A549 (cell line): ENCODE results near the gene DMC1. TPM values are rescaled to one million over a fixed set of nuclear protein-coding genes. Genes with fewer than 3 reads are reported as not detected.

Source experiments
- ATAC-seq, 2 experiments: fragments of 200-7000 bp in 1 of 2; fragments of >200 bp in 1 of 2; cut with Nextera tagmentation in 1 of 2; cut with Tn5 transposase in 1 of 2; 3 replicates each; pipeline versions ENCODE4 v1.8.0 to v1.9.1; 2018 to 2020; ENCODE audit warnings: mild to moderate bottlenecking in 1 of 2, moderate library complexity in 1 of 2
- CTCF ChIA-PET: fragments of 300-600 bp; sonication (Branson Sonifier 250); formaldehyde crosslinking; extraction: SDS; loops from one replicate; lab custom pipeline; 2021; ENCODE audit warnings: antibody characterized with exemption, inconsistent platforms; lab: Yijun Ruan, JAX
- POLR2A ChIA-PET: fragments of 350-600 bp; formaldehyde crosslinking; extraction: SDS; loops from one replicate; lab custom pipeline; 2021; ENCODE audit warnings: antibody characterized with exemption, inconsistent platforms; lab: Yijun Ruan, JAX
- DNase-seq, 2 experiments: peaks; one replicate each; pipeline versions ENCODE4 v3.0.0 to v3.0.0-alpha.2; 2011 to 2016; ENCODE audit warnings: low read depth in 1 of 2, low spot score in 1 of 2
- FAIRE-seq: peaks from 2 replicates; lab custom pipeline; 2011; peaks lifted over from hg19 to GRCh38; lab: Jason Lieb, UNC
- H3K27ac ChIP-seq, 2 experiments: fragments of >200 bp; sonication (Bioruptor Twin); formaldehyde crosslinking; 3 replicates each; pipeline ENCODE4 v1.5.1; 2016 to 2017
- H3K4me1 ChIP-seq: fragments of >200 bp; sonication (Bioruptor Twin); formaldehyde crosslinking; 3 replicates; pipeline ENCODE4 v1.6.1; 2016
- H3K4me2 ChIP-seq: fragments of >200 bp; sonication (Bioruptor Twin); formaldehyde crosslinking; 3 replicates; pipeline ENCODE4 v1.6.1; 2016
- H3K4me3 ChIP-seq: fragments of >200 bp; sonication (Bioruptor Twin); formaldehyde crosslinking; 3 replicates; pipeline ENCODE4 v1.5.1; 2016
- H3K9me3 ChIP-seq: fragments of >200 bp; sonication (Bioruptor Twin); formaldehyde crosslinking; 3 replicates; pipeline ENCODE4 v1.6.1; 2016
- ESRRA ChIP-seq: fragments of 150-350 bp; IDR thresholded peaks from 2 replicates; pipeline ENCODE4 v1.6.1; 2014; ENCODE audit warnings: mild to moderate bottlenecking, low read length, borderline replicate concordance
- FOSL2 ChIP-seq, 2 experiments: fragments of 450-650 bp in 1 of 2; fragments of >200 bp in 1 of 2; sonication (Bioruptor Twin) in 1 of 2; formaldehyde crosslinking; IDR thresholded peaks; 2 replicates each; pipeline versions ENCODE4 v1.5.0 to v1.6.1; 2016 to 2020; ENCODE audit warnings: mild to moderate bottlenecking in 1 of 2, moderate library complexity in 1 of 2
- FOXS1 ChIP-seq: fragments of 250-450 bp; sonication (Bioruptor Pico); IDR thresholded peaks from 2 replicates; pipeline ENCODE4 v1.5.0; 2020; ENCODE audit warnings: mild to moderate bottlenecking, moderate library complexity
- GATA3 ChIP-seq: IDR thresholded peaks from 2 replicates; pipeline ENCODE4 v1.6.1; 2012; ENCODE audit warnings: borderline replicate concordance
- JUN ChIP-seq, 2 experiments: fragments of >200 bp; sonication (Bioruptor Twin); formaldehyde crosslinking; IDR thresholded peaks; 2 replicates in 1 of 2; 3 replicates in 1 of 2; pipeline ENCODE4 v1.6.1; 2016 to 2017
- KDM1A ChIP-seq: fragments of 200-600 bp; sonication (generic); IDR thresholded peaks from 2 replicates; pipeline ENCODE4 v1.6.1; 2016; ENCODE audit warnings: low read depth, mild to moderate bottlenecking
- MAFK ChIP-seq: fragments of 450-650 bp; IDR thresholded peaks from 2 replicates; pipeline ENCODE4 v1.6.1; 2014; ENCODE audit not compliant: partially characterized antibody
- NR3C1 ChIP-seq: fragments of >200 bp; sonication (Bioruptor Twin); formaldehyde crosslinking; IDR thresholded peaks from 3 replicates; pipeline ENCODE4 v1.6.1; 2017
- PBX3 ChIP-seq: IDR thresholded peaks from 2 replicates; pipeline ENCODE4 v1.6.1; 2012
- PHF8 ChIP-seq: fragments of 200-600 bp; sonication (generic); IDR thresholded peaks from 2 replicates; pipeline ENCODE4 v1.6.1; 2016; ENCODE audit warnings: low read depth, mild to moderate bottlenecking, antibody characterized with exemption, moderate library complexity, borderline replicate concordance
- WGBS: methylation state at CpG from one replicate; pipeline ENCODE4 v1.1.6; 2017; ENCODE audit errors: missing lambda C conversion rate; 5-methylcytosine and 5-hydroxymethylcytosine counted together
- polyA plus RNA-seq, 4 experiments: library from polyadenylated mRNA; depleted of rRNA in 3 of 4; stranded (reverse); fragments of >200 nt; fragmentation: RNase III in 1 of 4; extraction: RNeasy Plus Mini Kit Qiagen cat#74134 plus additional on column Dnase treatment in 1 of 4; gene quantifications; 2 replicates in 3 of 4; 3 replicates in 1 of 4; pipeline ENCODE4 v1.2.3, GENCODE V29; 2011 to 2017

Gene DMC1
- polyA plus RNA-seq, 2 of the 4 experiments (the other 2 are of a cell fraction) = 5.7 to 6.4 TPM

DNA sequence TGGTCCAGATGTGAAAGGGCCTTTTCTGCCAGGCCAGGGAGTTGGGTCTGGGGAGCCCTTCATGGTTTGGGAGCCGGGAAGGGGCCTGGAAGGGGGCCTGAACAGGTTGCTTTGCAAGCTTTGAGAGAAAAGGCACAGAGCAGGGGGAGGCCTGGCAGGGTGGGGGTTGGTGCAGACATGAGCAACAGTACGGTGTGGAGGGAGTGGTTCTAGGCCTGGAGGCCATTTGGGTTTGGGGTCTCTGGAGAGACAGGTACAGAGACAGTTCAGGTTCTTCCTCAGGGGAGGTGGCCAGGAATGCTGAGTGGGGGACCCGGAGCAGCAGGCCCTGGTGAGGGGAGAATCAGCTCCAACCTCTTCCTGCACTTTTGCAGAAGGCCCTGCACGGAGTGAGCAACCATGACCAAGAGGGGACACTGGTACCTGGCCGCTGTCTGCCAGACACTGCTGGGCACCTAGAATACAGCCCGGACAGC, 100.6 kb downstream of the DMC1 start:
- Histone ChIP-seq H3K27ac (no peak overlapping the region), H3K4me3 (no peak overlapping the region), H3K9me3 (no peaks in the 10 kb centered on the region), H3K4me1 (peaks cover 9% of the 10 kb centered on the region; the same call in 2 of the 3 replicates), H3K4me2 (no peak overlapping the region)
- 94% methylated on average over 6 of the region's 6 CpGs for WGBS
- ATAC-seq = no peak
- no peak for FAIRE-seq
- ChIA-PET POLR2A (no interaction called here), CTCF (interaction anchor here (1.2 to 1.3 kb wide), 2 partner anchors 18 to 103 kb away, joined by 3 read pairs; no protein-coding TSS in a partner anchor)
- no peak for DNase-seq
- TF ChIP-seq ESRRA (no peak), NR3C1 (no peak), FOXS1 (CRISPR knock-in tag) (no peak), MAFK (no peak), KDM1A (no peak), PBX3 (no peak), FOSL2 (IDR thresholded peaks at IDR 0.05) (no peak), FOSL2 (CRISPR knock-in tag; IDR thresholded peaks at IDR 0.05) (no peak), GATA3 (no peak), PHF8 (no peak), JUN (IDR thresholded peaks at IDR 0.05) (no peak)

Other genes starting within 250 kb of the DMC1 start
- gene KCNJ4, start 115.0 kb downstream of the DMC1 start, polyA plus RNA-seq (2011; rRNA removed) = not detected in 2 replicates
- 0.05 to 0.12 TPM in 2 of 3 replicates, not detected in the other for gene KCNJ4, start 115.0 kb downstream of the DMC1 start, polyA plus RNA-seq (2017; fragmentation: RNase III; extraction: RNeasy Plus Mini Kit Qiagen cat#74134 plus additional on column Dnase treatment)
- 32.8 and 38.7 TPM in 2 replicates for gene KDELR3, start 102.1 kb downstream of the DMC1 start, polyA plus RNA-seq (2011; rRNA removed)
- gene KDELR3, start 102.1 kb downstream of the DMC1 start, polyA plus RNA-seq (2017; fragmentation: RNase III; extraction: RNeasy Plus Mini Kit Qiagen cat#74134 plus additional on column Dnase treatment) = 11.0 to 14.2 TPM (median 12.2 TPM) in 3 replicates
- 266 and 292 TPM in 2 replicates for gene DDX17, start 63.9 kb downstream of the DMC1 start, polyA plus RNA-seq (2011; rRNA removed)
- gene DDX17, start 63.9 kb downstream of the DMC1 start, polyA plus RNA-seq (2017; fragmentation: RNase III; extraction: RNeasy Plus Mini Kit Qiagen cat#74134 plus additional on column Dnase treatment) = 117 to 120 TPM (median 117 TPM) in 3 replicates
- gene FAM227A, start 86.2 kb upstream of the DMC1 start, polyA plus RNA-seq (2011; rRNA removed) = 3.5 and 4.0 TPM in 2 replicates
- 1.4 to 1.7 TPM (median 1.4 TPM) in 3 replicates for gene FAM227A, start 86.2 kb upstream of the DMC1 start, polyA plus RNA-seq (2017; fragmentation: RNase III; extraction: RNeasy Plus Mini Kit Qiagen cat#74134 plus additional on column Dnase treatment)
- 18.9 and 20.8 TPM in 2 replicates for gene CBY1, start 86.5 kb upstream of the DMC1 start, polyA plus RNA-seq (2011; rRNA removed)
- 17.5 to 19.4 TPM (median 18.6 TPM) in 3 replicates for gene CBY1, start 86.5 kb upstream of the DMC1 start, polyA plus RNA-seq (2017; fragmentation: RNase III; extraction: RNeasy Plus Mini Kit Qiagen cat#74134 plus additional on column Dnase treatment)
- 53.6 and 63.2 TPM in 2 replicates for gene TOMM22, start 111.8 kb upstream of the DMC1 start, polyA plus RNA-seq (2011; rRNA removed)
- gene TOMM22, start 111.8 kb upstream of the DMC1 start, polyA plus RNA-seq (2017; fragmentation: RNase III; extraction: RNeasy Plus Mini Kit Qiagen cat#74134 plus additional on column Dnase treatment) = 68.4 to 69.8 TPM (median 69.2 TPM) in 3 replicates
- 37.5 and 40.9 TPM in 2 replicates for gene JOSD1, start 130.8 kb upstream of the DMC1 start, polyA plus RNA-seq (2011; rRNA removed)
- gene JOSD1, start 130.8 kb upstream of the DMC1 start, polyA plus RNA-seq (2017; fragmentation: RNase III; extraction: RNeasy Plus Mini Kit Qiagen cat#74134 plus additional on column Dnase treatment) = 28.5 to 30.9 TPM (median 29.7 TPM) in 3 replicates
- 10.7 and 15.1 TPM in 2 replicates for gene GTPBP1, start 135.8 kb upstream of the DMC1 start, polyA plus RNA-seq (2011; rRNA removed)
- 7.1 to 9.0 TPM (median 8.8 TPM) in 3 replicates for gene GTPBP1, start 135.8 kb upstream of the DMC1 start, polyA plus RNA-seq (2017; fragmentation: RNase III; extraction: RNeasy Plus Mini Kit Qiagen cat#74134 plus additional on column Dnase treatment)
- 12.6 and 18.4 TPM in 2 replicates for gene SUN2, start 185.8 kb upstream of the DMC1 start, polyA plus RNA-seq (2011; rRNA removed)
- gene SUN2, start 185.8 kb upstream of the DMC1 start, polyA plus RNA-seq (2017; fragmentation: RNase III; extraction: RNeasy Plus Mini Kit Qiagen cat#74134 plus additional on column Dnase treatment) = 21.7 to 26.4 TPM (median 24.0 TPM) in 3 replicates
- 9.8 and 9.9 TPM in 2 replicates for gene DNAL4, start 224.0 kb upstream of the DMC1 start, polyA plus RNA-seq (2011; rRNA removed)
- gene DNAL4, start 224.0 kb upstream of the DMC1 start, polyA plus RNA-seq (2017; fragmentation: RNase III; extraction: RNeasy Plus Mini Kit Qiagen cat#74134 plus additional on column Dnase treatment) = 7.0 to 7.7 TPM (median 7.6 TPM) in 3 replicates